Measurements from ENCODE around the gene GART.
"Not testable (repeated sequence)": the region's sequence is repeated elsewhere in the genome, so short reads cannot be mapped to it uniquely, and the experiment has no call there.

GRCh38 chr21:33469183-33469582 lies 72.7 kb downstream of the GART start:
- not testable (repeated sequence) for TF ChIP-seq CTCF, POLR2A (IDR thresholded peaks at IDR 0.05)
